Measurements from ENCODE around the gene ROBO1.

- TF ChIP-seq POLR2AphosphoS5 (IDR thresholded peaks at IDR 0.05; ENCODE audit: insufficient read depth, low read depth, low read length), result no peak
- no peak for TF ChIP-seq POLR2A (IDR thresholded peaks at IDR 0.05; ENCODE audit: low read depth, low read length)
- TF ChIP-seq, protein P1, sequence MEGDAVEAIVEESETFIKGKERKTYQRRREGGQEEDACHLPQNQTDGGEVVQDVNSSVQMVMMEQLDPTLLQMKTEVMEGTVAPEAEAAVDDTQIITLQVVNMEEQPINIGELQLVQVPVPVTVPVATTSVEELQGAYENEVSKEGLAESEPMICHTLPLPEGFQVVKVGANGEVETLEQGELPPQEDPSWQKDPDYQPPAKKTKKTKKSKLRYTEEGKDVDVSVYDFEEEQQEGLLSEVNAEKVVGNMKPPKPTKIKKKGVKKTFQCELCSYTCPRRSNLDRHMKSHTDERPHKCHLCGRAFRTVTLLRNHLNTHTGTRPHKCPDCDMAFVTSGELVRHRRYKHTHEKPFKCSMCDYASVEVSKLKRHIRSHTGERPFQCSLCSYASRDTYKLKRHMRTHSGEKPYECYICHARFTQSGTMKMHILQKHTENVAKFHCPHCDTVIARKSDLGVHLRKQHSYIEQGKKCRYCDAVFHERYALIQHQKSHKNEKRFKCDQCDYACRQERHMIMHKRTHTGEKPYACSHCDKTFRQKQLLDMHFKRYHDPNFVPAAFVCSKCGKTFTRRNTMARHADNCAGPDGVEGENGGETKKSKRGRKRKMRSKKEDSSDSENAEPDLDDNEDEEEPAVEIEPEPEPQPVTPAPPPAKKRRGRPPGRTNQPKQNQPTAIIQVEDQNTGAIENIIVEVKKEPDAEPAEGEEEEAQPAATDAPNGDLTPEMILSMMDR (IDR thresholded peaks at IDR 0.05; ENCODE audit: extremely low read depth in 1 of 2, insufficient read depth in 1 of 2, low read depth in 1 of 2, low read length in 2 of 2), result no peak
- no peak for TF ChIP-seq MYC (IDR thresholded peaks at IDR 0.05; ENCODE audit: low read depth, low read length)
- TF ChIP-seq EZH2 (IDR thresholded peaks at IDR 0.05; ENCODE audit: borderline replicate concordance, low read depth, low read length, severe bottlenecking), result no peak
- TF ChIP-seq FOS (IDR thresholded peaks at IDR 0.05; ENCODE audit: borderline replicate concordance, insufficient read depth, low read length), result no peak
Observed at GRCh38 chr3:79341961-79342360, 425.8 kb downstream of the ROBO1 start.

All from endothelial cell of umbilical vein (primary cell).